ENCODE data around the gene CNTNAP2. TPM values are rescaled to one million over a fixed set of nuclear protein-coding genes. Genes with fewer than 3 reads are reported as not detected.

Gene CNTNAP2
- total and polyA plus RNA-seq, 8 donors = 0.94 to 42.5 (median 38.6) TPM

GRCh38 chr7:148397056-148397455 is 2280.5 kb downstream of the CNTNAP2 start:
- Histone ChIP-seq H3K27ac (no peak overlapping the region), H3K9me3 (no peaks in the 10 kb centered on the region), H3K4me1 (no peaks in the 10 kb centered on the region), H3K36me3 (no peaks in the 10 kb centered on the region), H3K27me3 (peaks cover 11 to 61% of the 10 kb centered on the region in 2 donors), H3K4me3 (no peak overlapping the region)
- ATAC-seq = no peak
- intact Hi-C loops (cut with DNase I) = no loop called here
- TF ChIP-seq CTCF (IDR thresholded peaks at IDR 0.05) = no peak
- DNase-seq = no peak

- intact Hi-C loops (cut with DNase I) = no loop called here
- Histone ChIP-seq H3K4me1 (no peaks in the 10 kb centered on the region), H3K27me3 (peaks cover 11 to 64% of the 10 kb centered on the region in 2 donors), H3K9me3 (no peaks in the 10 kb centered on the region), H3K27ac (no peak overlapping the region), H3K4me3 (no peak overlapping the region), H3K36me3 (no peaks in the 10 kb centered on the region)
- no peak for DNase-seq
- no peak for ATAC-seq
- TF ChIP-seq CTCF (IDR thresholded peaks at IDR 0.05) = no peak
Observed at GRCh38 chr7:148397551-148397950, 2280.9 kb downstream of the CNTNAP2 start.

GRCh38 chr7:148397985-148398384 is 2281.4 kb downstream of the CNTNAP2 start:
- H3K27me3 ChIP-seq = peaks cover 11 to 68% of the 10 kb centered on the region in 2 donors
- H3K4me3 ChIP-seq = no peak overlapping the region
- no peak for ATAC-seq
- H3K4me1 ChIP-seq = no peaks in the 10 kb centered on the region
- no peak overlapping the region for H3K27ac ChIP-seq
- TF ChIP-seq CTCF (IDR thresholded peaks at IDR 0.05) = no peak
- DNase-seq = no peak
- no peaks in the 10 kb centered on the region for H3K9me3 ChIP-seq
- intact Hi-C loops (cut with DNase I) = no loop called here
- no peaks in the 10 kb centered on the region for H3K36me3 ChIP-seq

- no peak for TF ChIP-seq CTCF (IDR thresholded peaks at IDR 0.05)
- intact Hi-C loops (cut with DNase I) = no loop called here
- DNase-seq = no peak
- Histone ChIP-seq H3K36me3 (no peaks in the 10 kb centered on the region), H3K4me1 (no peaks in the 10 kb centered on the region), H3K27me3 (peaks cover 11 to 74% of the 10 kb centered on the region in 2 donors), H3K4me3 (no peak overlapping the region), H3K9me3 (no peaks in the 10 kb centered on the region), H3K27ac (no peak overlapping the region)
- no peak for ATAC-seq
Observed at GRCh38 chr7:148398844-148399365, 2282.3 kb downstream of the CNTNAP2 start.

- Histone ChIP-seq H3K4me3 (no peak overlapping the region), H3K27me3 (peaks cover 11 to 65% of the 10 kb centered on the region in 2 donors), H3K4me1 (no peaks in the 10 kb centered on the region), H3K36me3 (no peaks in the 10 kb centered on the region), H3K27ac (no peak overlapping the region), H3K9me3 (no peaks in the 10 kb centered on the region)
- no peak for DNase-seq
- intact Hi-C loops (cut with DNase I) = no loop called here
- TF ChIP-seq CTCF (IDR thresholded peaks at IDR 0.05) = no peak
- ATAC-seq = no peak
Observed at GRCh38 chr7:148400101-148400500, 2283.5 kb downstream of the CNTNAP2 start.

Measured in left lung (tissue), 10 donors.